Subcutaneous adipose tissue (tissue), 4 donors: ENCODE measurements around the gene PLEKHM3. TPM values are rescaled to one million over a fixed set of nuclear protein-coding genes. Genes with fewer than 3 reads are reported as not detected.

Experiments
- small RNA-seq: library from RNA; depleted of rRNA; stranded (forward); fragments of <200 nt; gene quantifications from one replicate; pipeline ENCODE3, GENCODE V24; 2016
- total RNA-seq, 4 donors: library from RNA; depleted of rRNA; stranded (reverse); fragments of >200 nt; gene quantifications; one replicate each; pipeline ENCODE4 v1.1.0, GENCODE V29; 2016
- TF ChIP-seq, protein P1 (sequence below): fragments of 450-650 bp; IDR thresholded peaks from one replicate; pipeline ENCODE4 v1.5.1; 2016; ENCODE audit warnings: low read depth, mild to moderate bottlenecking, control low read depth, antibody characterized with exemption, moderate library complexity

Gene PLEKHM3
- total RNA-seq, 4 donors from 2014 or later: 24.6 to 36.0 (median 26.2) TPM

DNA sequence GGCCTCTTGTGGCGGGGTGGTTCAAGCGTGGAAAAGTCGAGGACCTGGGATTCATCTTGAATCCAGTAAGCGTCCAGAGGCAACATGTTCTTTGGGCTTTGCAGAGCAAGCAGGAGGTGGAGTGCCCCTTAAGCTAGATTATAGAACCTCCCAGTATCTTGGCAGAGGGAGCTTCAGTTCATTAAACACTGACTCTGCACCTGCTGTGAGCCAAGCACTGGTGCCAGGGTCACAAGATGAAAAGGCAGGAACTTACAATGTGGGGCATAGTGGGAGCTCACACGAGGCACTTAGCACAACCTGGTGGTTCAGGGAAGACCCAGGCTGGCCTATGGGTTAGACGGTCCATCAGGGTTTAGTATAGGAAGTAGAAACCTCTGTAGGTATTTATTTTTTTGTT lies 248.2 kb downstream of the PLEKHM3 start:
- TF ChIP-seq, protein P1, sequence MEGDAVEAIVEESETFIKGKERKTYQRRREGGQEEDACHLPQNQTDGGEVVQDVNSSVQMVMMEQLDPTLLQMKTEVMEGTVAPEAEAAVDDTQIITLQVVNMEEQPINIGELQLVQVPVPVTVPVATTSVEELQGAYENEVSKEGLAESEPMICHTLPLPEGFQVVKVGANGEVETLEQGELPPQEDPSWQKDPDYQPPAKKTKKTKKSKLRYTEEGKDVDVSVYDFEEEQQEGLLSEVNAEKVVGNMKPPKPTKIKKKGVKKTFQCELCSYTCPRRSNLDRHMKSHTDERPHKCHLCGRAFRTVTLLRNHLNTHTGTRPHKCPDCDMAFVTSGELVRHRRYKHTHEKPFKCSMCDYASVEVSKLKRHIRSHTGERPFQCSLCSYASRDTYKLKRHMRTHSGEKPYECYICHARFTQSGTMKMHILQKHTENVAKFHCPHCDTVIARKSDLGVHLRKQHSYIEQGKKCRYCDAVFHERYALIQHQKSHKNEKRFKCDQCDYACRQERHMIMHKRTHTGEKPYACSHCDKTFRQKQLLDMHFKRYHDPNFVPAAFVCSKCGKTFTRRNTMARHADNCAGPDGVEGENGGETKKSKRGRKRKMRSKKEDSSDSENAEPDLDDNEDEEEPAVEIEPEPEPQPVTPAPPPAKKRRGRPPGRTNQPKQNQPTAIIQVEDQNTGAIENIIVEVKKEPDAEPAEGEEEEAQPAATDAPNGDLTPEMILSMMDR: no peak

DNA sequence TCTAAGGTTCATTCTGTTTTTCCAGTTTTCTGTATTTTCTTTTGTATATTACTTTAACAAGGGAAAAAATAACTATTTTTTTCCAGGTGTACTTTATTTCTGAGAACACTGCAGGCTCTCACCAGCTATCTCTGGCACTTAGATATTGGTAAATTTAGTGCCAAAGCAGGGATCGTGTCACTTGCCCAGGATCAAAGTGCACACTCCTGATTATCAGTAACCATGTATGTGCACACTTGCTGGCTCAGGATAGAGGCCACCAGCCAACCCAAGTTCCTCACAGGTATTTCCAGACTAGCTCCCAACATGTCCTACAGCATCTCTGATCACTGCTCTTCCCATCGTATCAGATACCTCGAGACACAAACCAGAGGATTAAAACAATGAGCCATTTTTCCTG lies 249.9 kb downstream of the PLEKHM3 start:
- TF ChIP-seq, protein P1: no peak

- TF ChIP-seq, protein P1: no peak
Observed at GRCh38 chr2:207772844-207773205, 252.5 kb downstream of the PLEKHM3 start.

DNA sequence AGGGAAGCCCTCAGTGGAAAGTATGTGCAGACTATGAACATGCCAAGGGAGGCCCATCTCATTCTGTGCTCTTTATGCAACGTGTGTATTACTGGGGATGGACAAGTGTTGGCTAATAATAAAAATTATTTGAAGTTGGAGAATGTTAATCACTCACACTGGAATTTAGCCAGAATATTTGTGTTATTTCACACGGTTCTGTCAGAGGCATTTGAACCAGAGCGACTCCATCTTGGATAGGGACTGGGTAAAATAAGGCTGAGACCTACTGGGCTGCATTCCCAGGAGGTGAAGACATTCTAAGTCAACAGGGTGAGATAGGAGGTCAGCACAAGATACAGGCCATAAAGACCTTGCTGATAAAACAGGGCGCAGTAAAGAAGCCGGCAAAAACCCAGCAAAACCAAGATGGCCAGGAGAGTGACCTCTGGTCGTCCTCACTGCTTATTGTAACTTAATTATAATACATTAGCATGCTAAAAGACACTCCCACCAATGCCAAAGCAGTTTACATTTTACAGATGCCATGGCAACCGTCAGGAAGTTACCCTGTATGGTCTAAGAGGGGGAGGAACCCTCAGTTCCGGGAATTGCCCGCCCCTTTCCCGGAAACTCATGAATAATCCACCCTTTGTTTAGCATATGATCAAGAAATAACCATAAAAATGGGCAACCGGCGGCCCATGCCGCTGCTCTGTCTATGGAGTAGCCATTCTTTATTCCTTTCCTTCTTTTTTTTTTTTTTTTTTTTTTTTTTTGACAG lies 253.1 kb downstream of the PLEKHM3 start:
- TF ChIP-seq, protein P1: no peak

- TF ChIP-seq, protein P1: no peak
Observed at GRCh38 chr2:207771421-207771820, 253.9 kb downstream of the PLEKHM3 start.

Small RNA genes lying within 50 kb of the gene (small RNA-seq; reads per million reads assigned to genes)
- gene RNA5SP116: not detected
- gene RNU6-360P: not detected

Other genes with a start within 250 kb of the PLEKHM3 start
- not detected for gene CRYGD, start 99.0 kb upstream of the PLEKHM3 start, total RNA-seq
- gene CRYGC, start 104.3 kb upstream of the PLEKHM3 start, total RNA-seq: not detected
- gene CRYGB, start 120.6 kb upstream of the PLEKHM3 start, total RNA-seq: not detected
- not detected for gene CRYGA, start 138.1 kb upstream of the PLEKHM3 start, total RNA-seq
- gene C2orf80, start 164.5 kb upstream of the PLEKHM3 start, total RNA-seq: not detected
- gene IDH1, start 229.5 kb upstream of the PLEKHM3 start, total RNA-seq: 100 to 1,000 TPM; 126 to 345 (median 247) TPM
- gene PIKFYVE, start 240.7 kb upstream of the PLEKHM3 start, total RNA-seq: 10 to 100 TPM; 37.5 to 55.3 (median 43.3) TPM